G401 (cell line): ENCODE measurements around the gene LRRC61. TPM values are rescaled to one million over a fixed set of nuclear protein-coding genes. Genes with fewer than 3 reads are reported as not detected.

Experiments
- DNase-seq: peaks from one replicate; pipeline ENCODE4 v3.0.0-alpha.2; 2015; ENCODE audit warnings: low spot score
- in situ Hi-C: cut with HindIII; loops from 2 replicates; pipeline ENCODE4 v1.10.0; 2016; ENCODE audit warnings: low sequenced_read_pairs, mixed read lengths
- total RNA-seq: library from RNA; depleted of rRNA; stranded (reverse); fragments of >200 nt; shearing (Covaris generic); gene quantifications from 2 replicates; pipeline ENCODE4 v1.2.3, GENCODE V29; 2014

LRRC61 gene
- total RNA-seq, 1 experiment from 2014 or later, result not detected

DNA sequence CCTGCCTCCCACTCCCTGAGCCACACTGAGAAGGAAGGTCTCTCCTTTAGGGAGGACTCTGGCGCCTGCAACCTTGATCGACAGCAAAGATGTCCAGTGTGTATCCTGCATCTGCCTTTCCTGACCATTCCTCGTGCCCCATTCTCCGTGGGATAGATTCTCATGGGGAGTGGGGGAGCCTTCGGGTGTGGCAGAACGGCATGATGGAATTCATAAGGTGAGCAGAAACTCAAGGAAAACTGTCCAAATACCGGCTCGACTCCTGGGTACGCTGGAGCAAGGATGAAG is 18.9 kb downstream of the LRRC61 start:
- DNase-seq, result no peak
- in situ Hi-C loops, result no loop called here

DNA sequence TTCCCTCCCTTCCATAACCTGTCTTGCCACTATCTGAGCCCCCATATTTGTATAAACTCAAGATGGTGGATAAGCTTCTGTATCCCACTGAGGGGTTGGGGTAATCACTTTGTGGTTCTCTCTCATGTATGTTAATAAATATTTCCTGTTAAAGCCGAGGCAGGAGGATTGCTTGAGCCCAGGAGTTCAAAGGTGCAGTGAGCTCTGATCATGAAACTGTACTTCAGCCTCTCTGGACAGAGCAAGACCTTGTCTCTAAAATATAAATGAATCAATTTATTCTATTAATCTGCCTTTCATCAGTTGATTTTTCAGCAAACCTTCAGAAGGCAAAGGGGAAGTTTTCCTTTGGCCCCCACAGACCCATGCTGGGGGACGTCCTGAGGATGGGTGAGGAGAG is 20.1 kb downstream of the LRRC61 start:
- DNase-seq, result no peak

DNA sequence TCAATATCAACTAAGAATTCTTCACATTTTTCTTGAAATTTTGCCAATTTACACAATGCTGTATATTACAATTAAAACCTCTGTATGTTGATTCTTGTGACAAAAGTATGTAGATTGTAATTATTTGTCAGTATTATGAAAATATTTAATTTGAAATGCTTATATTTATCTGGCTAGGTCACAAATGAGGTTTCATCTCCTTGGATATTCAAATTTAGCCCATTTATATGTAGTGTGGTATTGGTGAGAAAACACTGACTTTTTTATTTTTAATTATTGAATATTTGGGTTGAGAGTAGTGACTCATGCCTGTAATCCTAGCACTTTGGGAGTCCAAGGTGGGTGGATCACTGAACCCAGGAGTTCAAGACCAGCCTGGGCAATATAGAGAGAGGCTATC is 21.1 kb downstream of the LRRC61 start:
- no peak for DNase-seq
- in situ Hi-C loops, result no loop called here

More for the DNA sequence above, 20.1 kb downstream of the LRRC61 start:
- in situ Hi-C loops, result no loop called here

DNA sequence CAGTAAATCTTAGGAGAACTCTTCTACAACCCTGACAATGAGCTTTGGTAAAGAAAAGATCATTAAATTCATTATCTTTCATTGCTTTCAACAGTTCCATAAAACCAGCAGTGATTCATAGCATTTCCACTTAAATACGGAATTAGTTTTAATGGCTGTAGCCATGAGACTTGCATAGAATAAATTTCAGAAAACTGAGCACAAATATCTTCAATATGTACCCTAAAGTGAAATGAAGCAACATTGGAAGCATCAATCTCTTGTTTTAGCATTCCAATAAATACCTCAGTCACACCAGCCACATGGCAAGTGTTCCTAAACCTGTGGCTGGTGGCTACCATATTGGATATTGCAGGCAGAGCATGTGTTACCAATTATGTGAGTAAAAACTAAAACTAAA is 21.9 kb downstream of the LRRC61 start:
- no peak for DNase-seq
- in situ Hi-C loops, result no loop called here

DNA sequence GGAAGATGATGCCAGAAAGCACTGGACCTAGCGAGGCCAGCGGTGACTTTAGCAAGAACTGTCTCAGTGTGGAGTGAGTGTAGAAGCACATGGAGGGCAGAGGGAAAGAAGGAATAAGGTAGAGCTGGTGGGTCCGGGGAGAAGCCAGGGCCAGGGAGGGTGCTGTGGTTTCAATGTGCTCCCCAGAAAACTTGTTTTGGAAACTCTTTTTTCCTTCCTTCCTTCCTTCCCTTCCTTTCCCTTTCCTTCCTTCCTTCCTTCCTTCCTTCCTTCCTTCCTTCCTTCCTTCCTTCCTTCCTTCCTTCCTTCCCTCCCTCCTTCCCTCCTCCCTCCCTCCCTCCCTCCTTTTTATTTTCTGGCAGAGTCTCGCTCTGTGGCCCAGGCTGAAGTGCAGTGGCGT is 23.8 kb downstream of the LRRC61 start:
- DNase-seq, result no peak
- in situ Hi-C loops, result no loop called here

DNA sequence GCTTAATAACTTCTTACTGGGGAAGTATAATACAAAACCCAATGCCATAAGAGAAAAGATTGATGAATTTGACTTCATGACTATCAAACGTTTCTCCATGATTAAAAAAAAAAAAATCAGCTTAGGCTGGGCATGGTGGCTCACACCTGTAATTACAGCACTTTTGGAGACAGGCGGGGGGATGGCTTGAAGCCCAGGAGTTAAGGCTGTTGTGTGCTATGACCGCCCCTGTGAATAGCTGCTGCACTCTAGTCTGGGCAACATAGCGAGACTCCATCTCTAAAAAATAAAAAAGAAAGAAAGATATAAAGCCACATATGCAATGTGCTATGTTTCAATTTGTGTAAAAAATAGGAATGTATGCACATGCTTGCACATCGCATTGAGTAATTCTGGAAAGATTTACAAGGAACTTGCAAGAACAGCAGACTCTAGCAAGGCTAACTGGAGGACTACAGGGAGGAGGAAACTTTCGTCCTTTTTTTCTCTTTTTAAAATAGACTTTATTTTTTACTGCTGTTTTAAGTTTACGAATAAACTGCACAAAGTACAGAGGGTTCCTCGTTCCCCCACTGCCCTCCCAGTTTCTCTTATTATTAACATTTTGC is 28.5 kb downstream of the LRRC61 start:
- no peak for DNase-seq
- in situ Hi-C loops, result no loop called here

DNA sequence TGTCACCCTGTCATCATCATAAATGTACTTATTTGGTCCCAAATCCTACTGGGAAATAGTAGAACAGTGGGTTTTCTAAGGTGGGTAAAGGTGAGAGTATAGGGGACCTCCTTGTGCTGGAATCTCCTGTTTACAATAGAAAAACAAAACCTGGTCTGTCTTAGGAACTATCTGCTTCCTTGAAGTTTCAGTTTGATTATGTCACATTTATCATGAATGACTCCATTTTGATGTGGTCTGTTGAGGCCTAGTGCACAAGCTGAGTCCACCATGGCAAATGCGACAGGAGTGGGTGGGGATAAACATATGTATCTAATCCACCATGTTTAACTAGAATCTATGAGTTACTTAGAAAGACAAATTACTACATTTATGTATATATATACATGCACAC is 32.5 kb downstream of the LRRC61 start:
- in situ Hi-C loops, result no loop called here
- DNase-seq, result no peak

DNA sequence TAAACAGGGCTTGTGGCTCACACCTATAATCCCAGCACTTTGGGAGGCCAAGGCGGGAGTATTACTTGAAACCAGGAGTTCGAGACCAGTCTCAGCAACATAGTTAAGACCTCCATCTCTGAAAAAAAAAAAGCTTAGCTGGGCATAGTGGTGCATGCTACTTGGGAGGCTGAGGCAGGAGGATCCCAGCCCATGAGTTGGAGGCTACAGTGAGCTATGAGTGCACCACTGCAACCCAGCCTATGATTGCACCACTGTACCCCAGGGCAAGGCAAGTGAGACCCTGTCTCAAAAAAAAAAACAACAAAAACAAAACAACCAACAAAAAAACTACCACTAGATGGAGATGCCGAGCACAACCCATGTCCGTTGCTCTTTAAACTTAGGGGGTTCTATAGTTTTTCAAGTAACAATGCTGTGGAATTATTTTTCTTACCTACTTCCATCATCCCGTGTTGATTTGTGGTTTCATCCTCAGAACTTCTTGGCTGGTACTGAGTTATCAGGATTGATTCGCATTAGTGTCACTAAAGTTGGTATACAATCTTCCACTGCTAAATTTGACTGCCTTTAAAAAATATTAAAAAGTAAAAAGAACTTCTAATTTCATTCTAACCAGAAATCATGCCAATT is 33.2 kb downstream of the LRRC61 start:
- peak; percentile 45 for DNase-seq
- in situ Hi-C loops, result no loop called here

DNA sequence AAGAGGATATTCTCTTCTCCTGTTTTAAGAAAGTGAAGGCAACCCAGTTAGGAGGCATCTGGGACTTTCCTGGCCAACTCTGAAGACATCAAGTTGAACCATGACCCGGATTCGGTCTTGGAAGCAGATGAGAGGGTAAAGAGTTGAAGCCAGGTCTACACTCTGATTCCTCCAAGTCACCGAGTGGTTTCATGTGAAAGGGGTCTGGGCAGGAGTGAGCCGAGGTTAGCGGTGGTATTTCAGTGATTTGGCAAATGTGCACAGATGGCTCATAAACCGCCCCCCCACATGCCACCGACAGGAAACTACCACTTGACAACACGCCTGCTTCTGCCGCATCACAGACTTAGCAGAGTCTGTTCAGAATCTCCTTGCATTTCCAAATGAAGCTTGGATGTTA is 34.1 kb downstream of the LRRC61 start:
- DNase-seq, result no peak
- in situ Hi-C loops, result no loop called here

DNA sequence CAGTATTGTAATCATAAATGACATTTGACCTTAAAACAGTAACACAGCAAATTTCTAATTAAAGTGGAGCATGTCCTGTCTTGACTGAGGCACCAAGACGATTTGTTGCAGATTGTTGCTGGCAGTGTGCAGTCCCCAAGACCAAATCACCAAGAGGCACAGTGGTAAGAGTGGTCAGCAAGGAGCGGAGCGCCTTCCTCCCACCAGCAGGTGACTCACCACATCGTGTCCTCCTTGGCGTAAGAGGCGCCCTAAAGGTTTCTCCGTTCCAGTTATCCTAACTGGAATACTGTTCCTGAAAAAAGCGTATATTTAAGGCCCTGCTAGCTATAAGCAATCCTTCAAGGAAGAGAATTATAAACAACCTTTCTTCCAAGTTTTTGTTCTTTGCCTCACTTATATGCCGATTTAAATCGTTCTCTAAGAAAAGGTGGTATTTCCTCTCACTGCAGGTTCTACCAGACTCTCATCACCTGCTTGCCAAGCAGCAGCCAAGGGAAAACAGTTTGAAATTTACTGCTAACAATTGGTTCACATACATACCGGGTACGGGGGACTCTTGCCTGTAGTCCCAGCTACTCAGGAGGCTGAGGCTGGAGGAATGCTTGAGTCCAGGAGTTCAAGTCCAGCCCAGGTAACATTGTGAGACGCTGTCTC is 34.7 kb downstream of the LRRC61 start:
- DNase-seq, result peak; percentile 41
- in situ Hi-C loops, result no loop called here

DNA sequence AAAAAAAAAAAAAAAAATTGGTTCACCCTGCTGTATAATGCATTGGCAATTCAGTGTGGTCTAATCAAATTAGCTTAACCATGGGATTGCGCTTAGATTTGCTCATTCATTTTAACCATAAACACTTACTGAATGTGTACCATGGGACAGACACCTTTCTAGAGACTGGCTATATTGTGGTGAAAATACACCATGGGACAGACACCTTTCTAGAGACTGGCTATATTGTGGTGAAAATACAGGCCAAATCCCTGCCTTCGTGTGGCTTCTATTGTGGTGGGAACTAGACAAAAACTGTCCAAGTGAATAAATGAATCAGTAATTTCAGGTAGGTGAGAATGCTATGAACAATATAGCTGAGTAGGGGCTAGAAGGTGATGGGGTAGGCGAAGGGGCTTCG is 35.3 kb downstream of the LRRC61 start:
- no peak for DNase-seq
- in situ Hi-C loops, result no loop called here

DNA sequence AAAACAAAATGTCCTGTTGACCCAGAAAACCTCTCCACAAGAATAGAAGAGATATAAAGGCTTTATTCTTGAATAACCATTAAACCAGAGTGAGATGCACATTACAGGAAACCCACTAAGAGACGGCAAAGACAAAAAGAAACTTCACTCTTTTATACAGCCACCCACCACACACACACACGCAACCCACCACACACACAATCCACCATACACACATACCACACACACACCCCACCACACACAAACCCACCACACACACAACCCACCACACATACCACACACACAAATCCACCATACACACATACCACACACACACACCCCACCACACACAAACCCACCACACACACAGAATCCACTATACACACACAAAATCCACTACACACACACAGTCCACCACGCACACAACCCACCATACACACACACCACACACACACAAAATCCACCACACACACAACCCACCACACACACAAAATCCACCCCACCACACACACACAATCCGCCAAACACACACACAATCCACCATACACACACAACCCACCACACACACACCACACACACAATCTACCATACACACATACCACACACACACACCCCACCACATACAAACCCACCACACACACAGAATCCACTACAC is 36.0 kb downstream of the LRRC61 start:
- in situ Hi-C loops, result no loop called here
- DNase-seq, result no peak

DNA sequence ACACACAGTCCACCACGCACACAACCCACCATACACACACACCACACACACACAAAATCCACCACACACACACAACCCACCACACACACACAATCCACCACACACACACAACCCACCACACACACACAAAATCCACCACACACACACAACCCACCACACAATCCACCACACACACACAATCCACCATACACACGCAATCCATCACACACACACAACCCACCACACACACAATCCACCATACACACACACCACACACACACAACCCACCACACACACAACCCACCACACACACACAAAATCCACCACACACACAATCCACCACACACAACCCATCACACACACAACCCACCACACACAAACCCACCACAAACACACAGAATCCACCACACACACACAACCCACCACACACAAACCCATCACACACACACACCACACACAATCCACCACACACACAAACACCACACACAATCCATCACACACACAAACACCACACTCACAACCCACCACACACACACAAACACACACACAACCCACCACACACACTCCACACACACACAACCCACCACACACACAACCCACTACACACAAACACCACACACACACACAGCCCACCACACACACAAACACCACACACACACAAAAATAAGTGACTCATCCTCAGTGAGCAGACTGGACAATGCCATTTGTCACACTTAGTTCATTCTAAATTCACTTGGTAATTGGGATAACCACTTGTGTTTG is 36.6 kb downstream of the LRRC61 start:
- in situ Hi-C loops, result no loop called here
- DNase-seq, result no peak

DNA sequence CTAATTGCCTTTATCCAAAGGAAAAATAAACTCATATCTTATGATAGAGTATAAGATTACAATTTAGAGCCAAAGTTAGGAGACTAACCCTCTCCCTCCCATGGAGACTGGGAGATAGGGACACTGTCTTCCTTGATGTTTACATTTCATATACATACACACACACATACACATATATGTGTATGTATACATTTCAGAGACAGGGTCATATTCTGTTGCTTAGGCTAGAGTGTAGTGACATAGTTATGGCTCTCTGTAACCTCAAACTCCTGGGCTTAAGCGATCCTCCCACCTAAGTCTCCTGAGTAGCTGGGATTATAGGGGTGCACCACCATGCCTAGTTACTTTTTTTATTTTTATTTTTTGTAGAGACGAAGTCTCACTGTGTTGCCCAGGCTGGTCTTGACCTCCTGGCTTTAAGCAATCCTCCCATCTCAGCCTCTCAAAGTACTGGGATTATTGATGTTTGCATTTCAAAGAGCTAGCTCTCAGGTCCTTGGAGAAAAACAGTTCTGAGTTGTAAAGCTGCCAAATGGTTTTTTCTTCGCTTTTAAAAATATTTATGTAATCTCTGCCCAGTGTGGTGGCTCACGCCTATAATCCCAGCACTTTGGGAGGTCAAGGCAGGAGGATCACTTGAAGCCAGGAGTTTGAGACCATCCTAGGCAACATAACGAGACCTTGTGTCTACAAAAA is 37.4 kb downstream of the LRRC61 start:
- in situ Hi-C loops, result no loop called here
- no peak for DNase-seq

DNA sequence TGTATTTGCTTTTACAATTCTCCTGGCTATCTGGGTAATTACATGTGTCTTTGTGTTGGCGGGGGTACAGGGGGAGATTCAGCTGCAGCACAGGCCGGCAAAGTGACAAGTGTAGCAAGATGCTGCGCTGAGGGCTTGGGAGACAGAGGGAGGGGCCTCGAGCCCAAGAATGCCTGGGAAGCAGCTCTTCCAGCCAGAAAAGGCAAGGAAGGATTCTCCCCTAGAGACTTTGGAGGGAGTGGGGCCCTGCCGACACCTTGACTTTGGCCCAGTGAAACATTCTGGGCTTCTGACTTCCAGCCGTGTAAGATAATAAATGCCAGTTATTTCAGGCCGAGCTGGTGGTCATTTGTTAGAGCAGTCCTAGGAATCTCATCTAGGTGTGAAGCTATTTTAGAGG is 38.2 kb downstream of the LRRC61 start:
- in situ Hi-C loops, result no loop called here
- no peak for DNase-seq

DNA sequence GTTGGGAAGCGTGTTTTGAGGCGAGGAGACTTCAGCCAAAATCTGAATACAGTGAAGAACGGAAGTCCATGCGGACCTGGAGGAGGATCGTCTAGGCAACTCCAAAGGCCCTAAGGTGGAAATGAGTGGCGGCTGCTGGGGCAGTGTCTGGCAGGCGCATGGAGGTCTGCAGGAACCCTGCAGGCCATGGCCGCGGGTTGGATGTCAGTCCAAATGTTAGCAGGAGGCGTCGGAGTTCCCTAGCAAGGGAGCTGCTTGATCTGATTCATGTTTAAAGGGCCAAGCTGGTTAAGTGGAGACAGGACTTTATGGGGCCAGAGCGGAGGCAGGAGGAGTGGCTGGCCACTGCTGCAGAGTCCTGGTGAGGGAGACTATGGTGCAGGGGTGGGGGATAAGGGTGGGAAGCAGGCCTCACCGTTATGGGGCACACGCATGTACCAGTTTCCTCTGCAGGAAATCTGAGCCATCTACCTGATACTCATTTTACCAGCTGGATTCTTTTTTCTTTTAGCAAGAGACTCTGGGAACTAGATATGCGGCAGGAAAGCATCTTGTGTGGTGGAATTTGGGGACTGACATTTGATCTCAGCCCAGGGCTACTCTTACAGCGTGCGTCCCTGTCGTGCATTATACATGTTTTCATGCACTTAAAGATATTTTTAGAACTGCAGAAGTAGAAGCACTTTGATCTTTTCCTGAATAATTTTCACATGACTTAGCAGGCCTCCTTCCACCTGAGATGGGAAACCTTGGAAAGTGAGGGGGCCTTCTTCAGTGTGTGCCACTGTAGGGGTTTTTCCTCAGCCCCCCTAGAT is 38.9 kb downstream of the LRRC61 start:
- in situ Hi-C loops, result no loop called here
- DNase-seq, result no peak

DNA sequence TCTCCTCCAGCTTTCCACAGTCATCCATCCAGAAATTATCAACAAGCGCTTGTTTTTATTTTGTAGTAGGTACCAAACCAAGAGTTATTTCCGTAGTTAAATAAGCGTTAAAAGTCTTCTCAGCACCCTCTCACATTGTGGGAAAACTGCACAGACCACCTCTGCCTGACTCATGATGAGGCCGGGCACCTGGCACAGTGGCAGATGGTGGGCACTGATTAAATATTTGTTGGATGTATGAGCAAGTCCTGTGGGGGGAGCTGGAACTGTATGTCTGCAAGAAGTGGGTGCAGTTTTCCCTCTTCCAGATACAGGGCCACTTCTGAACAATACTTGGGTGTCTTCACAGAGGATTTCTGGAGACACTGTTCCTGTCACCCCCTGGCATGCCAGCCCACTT is 40.2 kb downstream of the LRRC61 start:
- in situ Hi-C loops, result no loop called here

DNA sequence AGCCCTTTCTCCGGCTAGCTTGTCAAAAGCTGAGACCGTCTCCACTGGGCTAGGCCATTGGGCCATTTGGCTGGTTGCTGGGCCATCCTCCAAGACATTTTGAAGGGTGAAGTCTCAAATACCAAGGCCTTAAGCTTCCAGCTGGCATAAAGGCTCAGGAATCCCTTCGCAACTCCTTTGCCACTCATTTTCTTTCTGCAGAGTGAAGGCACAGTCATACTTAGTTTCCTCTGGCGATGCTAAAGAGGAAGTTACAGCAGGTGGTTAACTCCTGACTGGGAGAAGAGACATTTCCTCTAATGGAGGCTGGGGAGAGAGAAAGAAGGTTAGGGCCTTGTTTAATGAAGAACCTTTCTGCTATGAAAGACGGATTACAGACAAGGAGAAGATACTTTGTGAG is 40.7 kb downstream of the LRRC61 start:
- no peak for DNase-seq
- in situ Hi-C loops, result no loop called here

More for the DNA sequence above, 40.2 kb downstream of the LRRC61 start:
- no peak for DNase-seq

DNA sequence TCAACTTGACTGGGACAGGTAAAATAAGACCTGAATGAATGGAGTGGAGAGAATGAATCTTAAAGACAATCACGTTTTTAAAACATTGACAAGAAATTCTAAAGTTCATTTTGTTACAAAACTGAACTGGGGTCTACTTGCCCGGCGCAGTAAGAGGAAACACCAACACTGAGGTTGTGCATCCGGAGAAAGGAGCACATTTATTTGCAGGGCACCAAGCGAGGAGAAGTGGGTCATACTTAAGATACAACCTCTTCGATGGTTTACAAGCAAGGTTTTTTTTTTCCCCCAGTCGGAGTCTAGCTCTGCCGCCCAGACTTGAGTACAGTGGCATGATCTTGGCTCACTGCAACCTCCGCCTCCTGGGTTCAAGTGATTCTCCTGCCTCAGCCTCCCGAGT is 42.0 kb downstream of the LRRC61 start:
- DNase-seq, result no peak
- in situ Hi-C loops, result no loop called here
